Stimulated activated CD4-positive, alpha-beta T cell treated with anti-CD3 and anti-CD28 coated beads, Interleukin-15, amount 100 ng/mL, for 1 hour (primary cell): ENCODE results near the gene RASL12.
"Not testable (repeated sequence)": the region's sequence is repeated elsewhere in the genome, so short reads cannot be mapped to it uniquely, and the experiment has no call there.

ENCODE experiments used
- DNase-seq, 2 donors: peaks; one replicate each; pipeline ENCODE4 v3.0.0-alpha.2; 2020; ENCODE audit warnings: low read depth in 1 of 2, low spot score in 1 of 2

The RASL12 gene

GRCh38 chr15:65056106-65056505 is 11.7 kb downstream of the RASL12 start:
- DNase-seq: no peak

GRCh38 chr15:65055201-65055870 is 12.5 kb downstream of the RASL12 start:
- no peak for DNase-seq

GRCh38 chr15:65054333-65055200 is 13.2 kb downstream of the RASL12 start:
- DNase-seq: peak in 1 of 2 donors; percentile 35

- DNase-seq: no peak
Measured at GRCh38 chr15:65052956-65053355, 14.8 kb downstream of the RASL12 start.

- DNase-seq: no peak
Measured at GRCh38 chr15:65051266-65051665, 16.5 kb downstream of the RASL12 start.

- DNase-seq: no peak
Measured at GRCh38 chr15:65050270-65050669, 17.5 kb downstream of the RASL12 start.

GRCh38 chr15:65049418-65049840 is 18.4 kb downstream of the RASL12 start:
- DNase-seq: peak; percentile 64 to 79

- DNase-seq: no peak
Measured at GRCh38 chr15:65048241-65048640, 19.6 kb downstream of the RASL12 start.

- DNase-seq: no peak
Measured at GRCh38 chr15:65044724-65045481, 22.9 kb downstream of the RASL12 start, which contains the start of gene SLC51B. TSS of gene SLC51B (plus strand) at chr15:65045387. CDS start at chr15:65050005, 4,618 bp downstream.

GRCh38 chr15:65044218-65044617 is 23.6 kb downstream of the RASL12 start:
- not testable (repeated sequence) for DNase-seq

GRCh38 chr15:65042776-65043327 is 24.9 kb downstream of the RASL12 start:
- no peak for DNase-seq

GRCh38 chr15:65041787-65042186 is 26.0 kb downstream of the RASL12 start:
- no peak for DNase-seq

GRCh38 chr15:65040461-65040860 is 27.3 kb downstream of the RASL12 start:
- no peak for DNase-seq

- no peak for DNase-seq
Measured at GRCh38 chr15:65038836-65039235, 29.0 kb downstream of the RASL12 start.

- DNase-seq: no peak
Measured at GRCh38 chr15:65038428-65038827, 29.4 kb downstream of the RASL12 start.

GRCh38 chr15:65037309-65037708 is 30.5 kb downstream of the RASL12 start:
- DNase-seq: no peak

- DNase-seq: no peak
Measured at GRCh38 chr15:65034719-65035118, 33.1 kb downstream of the RASL12 start.

GRCh38 chr15:65033659-65034269 is 34.0 kb downstream of the RASL12 start:
- no peak for DNase-seq

GRCh38 chr15:65032801-65033537 is 34.8 kb downstream of the RASL12 start:
- DNase-seq: no peak

GRCh38 chr15:65029736-65030208 is 38.0 kb downstream of the RASL12 start:
- no peak for DNase-seq
